Stimulated activated naive B cell treated with anti-CD40 and anti-IgM and Interleukin-4, amounts not matched to agents 10 μg/mL and 1 μg/mL and 100 μg/mL, for 72 hours (primary cell): ENCODE data around the gene TMPRSS13.
A peak's percentile ranks its signal among the peaks of the same experiment; 100 is the strongest.

Experiments
- ATAC-seq, 2 donors: fragments of 150-1000 bp; cut with Tn5 transposase; replicated peaks; 2 replicates each; pipeline ENCODE4 v1.10.0; 2021; ENCODE audit warnings: moderate library complexity in 1 of 2
- DNase-seq: peaks from one replicate; pipeline ENCODE4 v3.0.0; 2021
- H3K27ac Mint-ChIP-seq: one replicate; pipeline ENCODE4 v1.8.0; 2022; ENCODE audit warnings: mild to moderate bottlenecking, mixed read lengths
- H3K27me3 Mint-ChIP-seq, 2 donors: one replicate each; pipeline ENCODE4 v1.8.0; 2022; ENCODE audit warnings: mixed read lengths in 2 of 2
- H3K36me3 Mint-ChIP-seq, 2 donors: one replicate each; pipeline ENCODE4 v1.8.0; 2022; ENCODE audit warnings: mixed read lengths in 2 of 2, mild to moderate bottlenecking in 1 of 2
- H3K4me1 Mint-ChIP-seq, 2 donors: one replicate each; pipeline ENCODE4 v1.8.0; 2022; ENCODE audit warnings: mixed read lengths in 2 of 2, mild to moderate bottlenecking in 1 of 2
- H3K4me3 Mint-ChIP-seq, 2 donors: one replicate each; pipeline ENCODE4 v1.8.0; 2022; ENCODE audit warnings: mild to moderate bottlenecking in 2 of 2, mixed read lengths in 2 of 2, moderate library complexity in 1 of 2
- H3K9me3 Mint-ChIP-seq, 2 donors: one replicate each; pipeline ENCODE4 v1.8.0; 2022; ENCODE audit warnings: mixed read lengths in 2 of 2, mild to moderate bottlenecking in 1 of 2

The TMPRSS13 gene

DNA sequence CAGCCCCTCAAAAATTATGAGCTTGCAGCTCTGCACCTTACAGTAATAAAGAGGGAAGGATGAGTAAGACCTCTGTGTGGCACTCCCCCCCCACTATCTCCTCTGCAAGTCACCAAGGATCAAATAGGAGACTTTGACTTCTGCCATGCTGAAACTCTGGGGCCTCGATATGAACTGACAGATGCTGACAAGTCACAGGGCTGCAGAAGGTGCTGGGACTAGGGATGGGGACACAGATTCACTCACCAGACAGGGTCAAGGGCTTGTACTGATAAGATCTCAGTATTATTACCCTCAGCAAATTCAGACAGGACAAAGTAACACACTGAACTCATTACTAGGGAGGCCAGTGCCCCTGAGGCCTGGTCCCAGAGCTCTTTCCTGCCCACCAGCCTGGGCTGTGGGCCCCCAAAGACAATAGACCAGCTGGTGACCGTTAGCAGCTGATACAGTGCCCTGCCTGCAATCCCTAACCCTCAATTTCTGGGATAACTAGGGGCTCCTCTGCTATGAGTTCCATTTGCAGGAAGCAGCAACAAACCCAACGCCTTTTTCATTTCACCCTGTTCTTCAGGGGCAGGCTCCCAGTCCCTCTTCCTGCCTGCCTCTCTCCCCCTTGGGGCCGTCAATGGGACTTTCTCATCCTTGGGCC lies 20.1 kb downstream of the TMPRSS13 start:
- peaks cover 10 to 20% of the 10 kb centered on the region in 2 donors for H3K36me3 Mint-ChIP-seq
- peaks cover 10% of the 10 kb centered on the region in 2 donors for H3K4me1 Mint-ChIP-seq
- H3K27me3 Mint-ChIP-seq = peaks cover 7 to 8% of the 10 kb centered on the region in 2 donors
- no peak overlapping the region for H3K4me3 Mint-ChIP-seq
- no peaks in the 10 kb centered on the region for H3K9me3 Mint-ChIP-seq
- DNase-seq (no peak), ATAC-seq (no peak)
- H3K27ac Mint-ChIP-seq = no peak overlapping the region

DNA sequence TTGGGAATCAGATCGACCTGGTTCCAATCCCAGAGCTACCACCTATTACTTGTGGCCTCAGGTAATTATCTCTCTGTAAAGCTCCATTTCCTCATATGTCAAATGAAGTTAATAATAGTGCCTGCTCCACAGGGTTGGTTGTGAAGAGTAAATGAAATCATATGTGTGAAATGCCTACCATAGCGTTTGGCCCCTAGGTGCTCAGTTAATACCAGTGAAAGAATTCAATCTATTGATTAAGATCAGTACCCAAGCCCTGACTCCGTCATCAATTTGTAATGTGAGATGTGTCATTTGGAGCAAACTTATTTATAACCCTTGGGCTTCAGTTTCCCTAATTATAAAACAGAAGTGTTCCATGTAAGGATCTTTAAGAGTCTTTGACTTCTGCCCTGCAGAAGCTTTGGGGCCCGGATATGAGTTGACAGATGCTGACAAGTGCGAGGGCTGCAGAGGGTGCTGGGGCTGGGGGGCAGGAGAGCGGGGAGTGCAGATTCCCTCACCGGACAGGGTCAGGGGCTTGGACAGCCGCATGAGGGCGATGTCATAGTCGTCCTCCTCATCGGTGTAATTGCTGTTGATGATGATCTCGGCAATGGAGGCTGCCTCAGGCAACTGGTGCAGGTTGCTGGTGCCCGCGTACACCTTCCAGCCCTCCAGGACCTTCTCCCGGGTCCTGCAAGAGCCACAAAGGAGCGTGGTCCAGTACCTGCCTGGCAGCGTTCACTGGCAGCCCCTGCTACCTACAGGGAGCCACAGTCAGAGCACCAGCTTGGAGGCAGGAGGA lies 20.9 kb downstream of the TMPRSS13 start:
- Mint-ChIP-seq H3K27ac (peak overlapping the region; percentile 75), H3K4me1 (peaks cover 10% of the 10 kb centered on the region in 2 donors), H3K9me3 (no peaks in the 10 kb centered on the region), H3K36me3 (peaks cover 10 to 18% of the 10 kb centered on the region in 2 donors), H3K27me3 (peaks cover 7 to 8% of the 10 kb centered on the region in 2 donors), H3K4me3 (peak overlapping the region; percentile 52 to 61)
- DNase-seq (no peak), ATAC-seq (no peak)

DNA sequence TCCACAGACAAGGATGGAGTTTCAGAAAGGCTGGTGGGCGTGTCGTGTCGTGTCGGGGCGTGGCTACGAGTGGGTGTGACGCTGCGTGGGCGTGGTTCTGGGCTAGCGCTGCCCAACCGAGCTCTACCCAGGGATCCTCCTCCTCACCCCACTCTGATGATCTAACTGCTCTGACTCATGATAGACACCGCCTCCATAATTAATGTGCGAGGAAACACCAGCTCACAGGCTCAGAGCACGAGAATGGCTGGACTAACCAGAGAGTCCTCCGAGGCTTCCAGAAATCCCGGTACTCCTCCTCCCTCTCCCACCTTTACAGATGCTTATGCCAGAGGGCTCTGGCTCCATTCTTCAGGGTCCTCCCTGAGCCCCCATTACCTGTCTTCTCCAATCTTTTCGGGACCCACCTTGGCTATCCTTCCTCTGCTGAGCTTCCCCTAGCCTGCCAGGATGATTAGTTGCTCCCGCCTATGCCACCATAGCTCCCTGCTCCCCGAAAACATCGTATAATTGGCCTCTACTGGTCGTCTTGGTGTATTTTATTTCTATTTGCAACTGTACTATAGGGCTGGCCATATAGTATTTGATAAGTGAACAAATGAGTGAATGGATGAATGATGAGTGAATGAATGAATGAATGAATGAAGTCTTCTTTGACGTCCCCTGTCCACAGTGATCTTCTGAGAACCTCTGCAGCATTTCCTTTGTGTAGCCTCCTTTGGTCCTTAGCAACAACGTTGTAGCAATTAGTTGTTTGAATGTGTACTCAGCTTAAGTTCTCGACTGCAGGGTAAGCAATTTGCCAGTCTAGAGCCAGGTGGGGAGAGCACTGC lies 21.7 kb downstream of the TMPRSS13 start:
- Mint-ChIP-seq H3K4me1 (peaks cover 10% of the 10 kb centered on the region in 2 donors), H3K27ac (peak overlapping the region; percentile 75), H3K9me3 (no peaks in the 10 kb centered on the region), H3K4me3 (peak overlapping the region; percentile 52 to 61), H3K36me3 (peaks cover 10 to 16% of the 10 kb centered on the region in 2 donors), H3K27me3 (peaks cover 5 to 7% of the 10 kb centered on the region in 2 donors)
- DNase-seq (peak; percentile 53), ATAC-seq (peak; percentile 85 to 94)

DNA sequence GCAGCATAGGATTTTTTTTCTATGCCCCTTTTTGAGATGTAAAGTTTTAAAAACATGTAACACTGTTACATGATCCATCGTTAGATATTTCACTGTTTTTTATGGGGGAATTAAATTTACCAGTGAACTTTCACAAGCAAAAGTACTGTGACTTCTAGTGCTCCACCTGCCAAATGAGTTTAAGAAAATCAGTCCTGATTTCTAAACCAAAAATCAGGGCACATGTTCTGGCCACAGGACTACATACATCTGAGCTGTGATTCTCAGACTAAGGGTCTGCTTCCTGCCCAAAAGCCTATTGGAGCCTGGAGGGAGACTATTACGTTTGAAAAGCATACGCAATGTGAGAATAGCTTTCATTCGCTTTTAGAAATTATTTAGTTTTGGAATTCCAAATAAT lies 22.5 kb downstream of the TMPRSS13 start:
- Mint-ChIP-seq H3K27ac (no peak overlapping the region), H3K36me3 (peaks cover 10 to 16% of the 10 kb centered on the region in 2 donors), H3K4me1 (peaks cover 10% of the 10 kb centered on the region in 2 donors), H3K27me3 (peaks cover 4 to 7% of the 10 kb centered on the region in 2 donors), H3K4me3 (no peak overlapping the region), H3K9me3 (no peaks in the 10 kb centered on the region)
- ATAC-seq = no peak
- no peak for DNase-seq

DNA sequence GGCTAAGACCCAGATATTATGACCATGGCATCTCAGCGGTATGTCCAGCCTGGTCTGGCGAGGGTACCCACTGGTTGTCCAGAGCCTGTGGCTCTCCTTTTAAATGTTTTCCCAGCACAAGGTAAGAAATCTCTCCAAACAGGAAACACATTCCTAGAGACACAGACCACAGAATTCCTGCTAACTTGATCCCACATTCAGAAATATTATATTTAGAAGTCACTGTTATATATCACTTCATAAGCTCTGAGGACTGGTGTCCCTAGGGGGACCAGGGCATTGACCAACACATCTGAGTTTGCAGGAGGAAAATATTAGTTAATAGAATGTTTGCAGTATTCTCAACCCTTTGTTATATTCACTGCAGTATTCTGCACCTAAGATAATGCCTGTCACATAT lies 23.1 kb downstream of the TMPRSS13 start:
- H3K9me3 Mint-ChIP-seq = no peaks in the 10 kb centered on the region
- H3K4me1 Mint-ChIP-seq = peaks cover 10% of the 10 kb centered on the region in 2 donors
- no peak for ATAC-seq
- no peak overlapping the region for H3K4me3 Mint-ChIP-seq
- DNase-seq = no peak
- no peak overlapping the region for H3K27ac Mint-ChIP-seq
- H3K27me3 Mint-ChIP-seq = peaks cover 4 to 5% of the 10 kb centered on the region in 2 donors
- peaks cover 7 to 13% of the 10 kb centered on the region in 2 donors for H3K36me3 Mint-ChIP-seq

DNA sequence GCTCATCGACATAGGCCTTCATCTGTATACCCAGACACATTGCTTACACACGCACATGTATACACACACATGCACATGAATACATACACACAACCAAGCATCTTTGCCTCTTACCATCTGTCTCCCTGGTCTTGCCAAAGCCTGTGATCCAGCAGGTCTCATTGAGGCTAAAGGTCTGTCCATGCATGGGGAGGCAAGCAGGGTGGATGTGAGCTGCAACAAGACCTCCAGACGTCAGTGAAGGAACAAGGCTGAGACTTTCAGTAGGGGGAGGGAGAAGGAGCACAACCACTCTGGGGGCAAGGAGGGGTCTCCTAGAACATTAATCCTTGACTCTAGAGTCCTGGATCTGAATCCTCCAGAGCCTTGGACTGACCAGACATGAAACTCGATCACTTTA lies 23.7 kb downstream of the TMPRSS13 start:
- H3K36me3 Mint-ChIP-seq = peaks cover 6 to 10% of the 10 kb centered on the region in 2 donors
- no peak for ATAC-seq
- DNase-seq = no peak
- peak overlapping the region; percentile 20 for H3K27ac Mint-ChIP-seq
- peaks cover 12 to 15% of the 10 kb centered on the region in 2 donors for H3K4me1 Mint-ChIP-seq
- peaks cover 0 to 4% of the 10 kb centered on the region in 2 donors for H3K27me3 Mint-ChIP-seq
- no peaks in the 10 kb centered on the region for H3K9me3 Mint-ChIP-seq
- no peak overlapping the region for H3K4me3 Mint-ChIP-seq

DNA sequence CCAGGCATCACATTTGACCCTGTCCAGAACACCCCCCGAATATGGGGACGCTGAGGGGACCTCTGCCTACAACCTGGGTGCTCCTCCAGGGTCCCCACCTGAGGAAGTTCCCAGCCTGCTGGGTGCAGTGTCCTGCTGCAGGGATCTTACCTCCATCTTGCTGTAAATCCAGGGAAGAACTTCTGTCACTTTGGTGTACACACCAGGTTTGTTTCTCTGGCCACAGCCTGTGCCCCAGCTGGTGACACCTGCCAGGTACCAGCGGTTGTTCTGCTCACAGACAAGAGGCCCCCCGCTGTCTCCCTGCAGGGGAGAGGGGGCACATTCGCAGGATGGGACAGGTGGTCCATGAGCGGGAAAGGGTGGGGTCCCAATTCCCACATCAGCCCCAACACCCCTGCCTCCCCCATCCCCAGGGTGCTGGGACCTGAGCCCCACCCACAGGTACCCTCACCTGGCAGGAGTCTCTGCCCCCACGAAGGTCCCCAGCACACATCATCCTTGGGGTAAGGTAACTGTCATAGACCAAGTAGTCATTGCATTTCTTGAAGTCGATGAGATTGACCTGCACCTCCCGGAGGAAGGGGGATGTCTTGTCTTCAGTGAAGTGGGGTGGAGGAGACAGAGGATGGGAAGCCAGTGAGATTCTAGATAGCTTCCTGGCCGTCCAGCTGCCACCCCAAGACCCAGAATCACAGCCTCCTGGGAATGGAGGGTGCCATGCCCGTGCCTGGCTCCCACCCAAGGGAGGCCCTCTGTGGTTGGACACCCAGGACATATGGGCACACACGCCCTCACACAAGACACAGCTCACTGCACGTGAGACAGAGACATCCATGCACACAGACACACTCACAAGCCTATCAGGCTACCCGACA lies 25.5 kb downstream of the TMPRSS13 start:
- peaks cover 0 to 4% of the 10 kb centered on the region in 2 donors for H3K27me3 Mint-ChIP-seq
- H3K9me3 Mint-ChIP-seq = no peaks in the 10 kb centered on the region
- ATAC-seq = no peak
- no peak overlapping the region for H3K27ac Mint-ChIP-seq
- peaks cover 6 to 10% of the 10 kb centered on the region in 2 donors for H3K36me3 Mint-ChIP-seq
- DNase-seq = no peak
- peaks cover 24 to 32% of the 10 kb centered on the region in 2 donors for H3K4me1 Mint-ChIP-seq
- H3K4me3 Mint-ChIP-seq = no peak overlapping the region

DNA sequence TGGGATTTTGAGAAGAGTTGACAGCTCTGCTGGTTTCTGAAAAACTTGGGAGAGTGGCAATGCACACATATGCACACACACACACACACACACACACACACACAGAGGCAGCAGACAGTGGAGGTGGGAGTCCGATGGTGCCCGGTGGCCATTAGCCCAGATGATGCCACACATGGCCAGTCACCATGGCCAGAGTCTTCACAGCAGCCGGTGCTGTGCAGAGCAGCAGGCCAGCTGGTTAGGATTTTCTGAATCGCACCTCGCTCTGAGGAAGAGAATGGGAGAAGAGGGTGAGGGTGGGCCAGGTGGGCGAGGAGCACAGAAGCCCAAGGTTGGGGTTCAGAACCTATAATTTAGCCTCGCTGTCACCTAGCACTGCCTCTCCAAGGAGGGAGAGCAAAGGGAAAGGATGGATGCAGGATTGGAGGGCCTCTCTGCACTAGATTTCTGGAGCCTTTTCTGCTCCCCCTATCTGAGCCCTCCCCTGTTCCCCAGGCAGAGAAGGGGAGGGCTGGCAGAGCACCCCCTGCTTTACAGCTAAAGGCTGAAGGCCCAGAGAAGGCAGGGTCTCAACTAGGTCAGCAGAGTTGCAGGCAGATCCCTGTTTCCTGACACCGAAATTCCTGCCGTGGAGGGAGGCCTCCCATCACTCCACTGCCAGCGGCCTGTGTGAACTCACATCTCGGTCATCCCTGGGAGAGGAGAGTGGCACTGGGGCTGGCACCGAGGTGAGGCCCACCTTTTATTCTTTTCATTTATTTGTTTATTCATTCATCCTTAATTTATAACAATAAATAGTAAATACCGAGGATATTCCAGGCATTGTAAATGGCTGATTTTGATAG lies 27.0 kb downstream of the TMPRSS13 start:
- Mint-ChIP-seq H3K4me1 (peaks cover 24% of the 10 kb centered on the region in 2 donors), H3K27ac (no peak overlapping the region), H3K4me3 (no peak overlapping the region), H3K27me3 (peaks cover 0 to 4% of the 10 kb centered on the region in 2 donors), H3K36me3 (no peaks in the 10 kb centered on the region), H3K9me3 (no peaks in the 10 kb centered on the region)
- no peak for DNase-seq
- ATAC-seq = no peak

DNA sequence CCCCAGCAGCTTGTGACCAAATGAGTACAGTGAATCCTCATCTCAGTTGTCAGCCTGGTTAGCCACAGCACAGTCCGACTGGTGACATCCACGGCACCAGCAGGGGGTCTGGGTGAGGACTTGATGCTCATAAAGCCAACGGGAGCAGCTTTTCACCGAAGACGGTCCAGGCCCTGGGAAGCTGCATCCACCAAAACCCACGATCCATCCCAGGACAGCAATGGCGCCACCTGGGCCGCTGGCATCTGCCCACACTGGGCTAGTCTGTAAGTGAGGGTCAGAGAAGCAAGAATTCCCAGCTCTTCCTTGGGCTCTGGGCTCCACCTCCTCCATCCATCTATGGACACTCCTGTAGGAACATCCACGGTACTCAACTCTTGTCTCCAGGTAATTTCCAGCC lies 27.6 kb downstream of the TMPRSS13 start:
- H3K4me1 Mint-ChIP-seq = peaks cover 22 to 23% of the 10 kb centered on the region in 2 donors
- H3K27ac Mint-ChIP-seq = no peak overlapping the region
- H3K36me3 Mint-ChIP-seq = no peaks in the 10 kb centered on the region
- H3K27me3 Mint-ChIP-seq = peaks cover 0 to 4% of the 10 kb centered on the region in 2 donors
- no peak overlapping the region for H3K4me3 Mint-ChIP-seq
- no peak for DNase-seq
- no peak for ATAC-seq
- no peaks in the 10 kb centered on the region for H3K9me3 Mint-ChIP-seq

DNA sequence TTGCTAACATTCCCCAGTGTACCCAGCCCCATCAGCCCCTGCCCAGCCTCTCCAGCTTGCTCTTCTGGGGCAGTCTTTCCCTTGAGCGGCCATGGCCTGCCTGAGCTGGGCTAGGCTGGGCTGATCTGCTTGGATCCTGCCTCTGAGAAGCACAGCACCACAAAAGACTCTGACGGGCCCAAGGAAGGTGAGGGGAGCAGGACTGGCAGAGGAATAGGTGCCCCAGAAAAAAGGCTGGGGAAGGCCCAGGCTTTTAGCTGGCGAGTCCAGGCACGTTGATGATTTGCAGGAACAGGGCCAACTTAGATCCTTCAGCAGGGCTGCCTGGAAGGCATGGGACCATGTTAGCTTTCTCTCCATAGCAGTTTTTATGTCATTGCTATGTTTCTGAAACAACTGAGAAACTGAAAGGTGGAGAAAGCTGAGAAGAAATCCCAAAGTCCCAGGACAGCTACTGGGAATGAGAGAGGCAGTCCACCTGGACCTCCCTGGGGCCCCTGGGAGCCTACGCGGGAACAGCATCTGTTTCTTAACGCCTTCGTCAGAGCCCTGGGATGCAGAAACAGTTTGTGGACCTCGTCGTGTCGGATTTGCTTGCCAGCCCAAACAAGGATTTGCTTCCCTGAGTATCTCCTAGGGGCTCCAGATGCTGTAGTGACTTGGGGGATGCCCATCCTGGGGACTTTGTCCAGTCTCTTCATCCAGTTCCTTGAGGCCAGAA lies 28.3 kb downstream of the TMPRSS13 start:
- H3K4me3 Mint-ChIP-seq = no peak overlapping the region
- peak; percentile 27 to 35 for ATAC-seq
- peaks cover 0 to 4% of the 10 kb centered on the region in 2 donors for H3K27me3 Mint-ChIP-seq
- H3K9me3 Mint-ChIP-seq = no peaks in the 10 kb centered on the region
- H3K27ac Mint-ChIP-seq = peak overlapping the region; percentile 90
- DNase-seq = no peak
- H3K36me3 Mint-ChIP-seq = no peaks in the 10 kb centered on the region
- peaks cover 22 to 23% of the 10 kb centered on the region in 2 donors for H3K4me1 Mint-ChIP-seq

DNA sequence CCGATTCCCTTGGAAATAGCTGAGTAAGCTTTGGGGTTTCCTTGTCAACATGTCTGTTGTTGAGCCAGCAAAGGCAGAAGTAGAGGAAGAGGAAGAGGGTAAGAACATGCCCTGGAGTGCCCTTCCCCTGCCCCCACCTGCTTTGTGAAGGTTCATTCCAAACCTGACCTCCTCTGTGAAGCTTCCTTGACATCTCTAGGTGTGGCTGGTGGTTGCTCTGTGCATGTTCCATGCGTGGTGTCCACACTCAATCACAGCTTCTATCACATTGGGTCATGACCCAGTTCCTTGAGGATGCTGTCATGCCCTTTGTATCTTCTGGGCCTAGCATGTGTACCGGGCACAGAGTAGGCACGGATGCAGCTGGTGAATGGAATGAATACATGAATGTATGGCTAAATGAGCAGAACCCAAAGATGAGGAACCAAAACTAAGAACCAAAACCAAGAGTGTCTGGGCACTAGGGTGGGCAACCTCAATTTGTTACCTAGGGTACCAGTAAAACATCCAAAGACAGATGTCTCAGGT lies 29.0 kb downstream of the TMPRSS13 start:
- Mint-ChIP-seq H3K27ac (peak overlapping the region; percentile 90), H3K4me3 (no peak overlapping the region), H3K9me3 (no peaks in the 10 kb centered on the region), H3K4me1 (peaks cover 22 to 23% of the 10 kb centered on the region in 2 donors), H3K36me3 (no peaks in the 10 kb centered on the region), H3K27me3 (peaks cover 0 to under 1% of the 10 kb centered on the region in 2 donors)
- DNase-seq (peak; percentile 67), ATAC-seq (peak; percentile 95 to 96)

DNA sequence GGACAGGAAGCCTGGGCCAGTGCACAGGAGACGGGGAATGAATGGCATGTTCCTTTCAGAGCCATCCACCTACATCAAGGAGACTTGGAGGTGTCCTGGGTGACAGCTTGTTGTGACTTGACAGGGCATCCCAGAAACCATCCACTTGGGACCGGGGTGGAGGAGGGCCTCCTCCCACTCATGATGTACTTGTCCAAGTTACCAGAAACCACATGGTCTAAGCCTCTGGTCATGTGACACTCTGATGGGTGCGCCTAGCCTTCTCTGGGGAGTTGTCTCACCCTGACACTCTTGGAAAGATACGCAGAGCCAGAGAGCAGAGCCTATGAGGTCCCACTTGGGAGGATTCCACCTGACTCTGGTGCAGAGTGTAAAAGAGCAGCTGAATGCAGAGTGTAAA lies 31.1 kb downstream of the TMPRSS13 start:
- H3K36me3 Mint-ChIP-seq = no peaks in the 10 kb centered on the region
- no peak for ATAC-seq
- no peaks in the 10 kb centered on the region for H3K9me3 Mint-ChIP-seq

More for the DNA sequence above, 31.1 kb downstream of the TMPRSS13 start:
- H3K27me3 Mint-ChIP-seq = peaks cover 11 to 12% of the 10 kb centered on the region in 2 donors
- DNase-seq = no peak
- no peak overlapping the region for H3K4me3 Mint-ChIP-seq
- peak overlapping the region; percentile 39 for H3K27ac Mint-ChIP-seq
- peaks cover 22 to 23% of the 10 kb centered on the region in 2 donors for H3K4me1 Mint-ChIP-seq
